ENCODE results near the gene HSPB6.

HSPB6 gene

GRCh38 chr19:35764432-35765315 is 7.8 kb upstream of the HSPB6 start:
- no peak for DNase-seq

DNA sequence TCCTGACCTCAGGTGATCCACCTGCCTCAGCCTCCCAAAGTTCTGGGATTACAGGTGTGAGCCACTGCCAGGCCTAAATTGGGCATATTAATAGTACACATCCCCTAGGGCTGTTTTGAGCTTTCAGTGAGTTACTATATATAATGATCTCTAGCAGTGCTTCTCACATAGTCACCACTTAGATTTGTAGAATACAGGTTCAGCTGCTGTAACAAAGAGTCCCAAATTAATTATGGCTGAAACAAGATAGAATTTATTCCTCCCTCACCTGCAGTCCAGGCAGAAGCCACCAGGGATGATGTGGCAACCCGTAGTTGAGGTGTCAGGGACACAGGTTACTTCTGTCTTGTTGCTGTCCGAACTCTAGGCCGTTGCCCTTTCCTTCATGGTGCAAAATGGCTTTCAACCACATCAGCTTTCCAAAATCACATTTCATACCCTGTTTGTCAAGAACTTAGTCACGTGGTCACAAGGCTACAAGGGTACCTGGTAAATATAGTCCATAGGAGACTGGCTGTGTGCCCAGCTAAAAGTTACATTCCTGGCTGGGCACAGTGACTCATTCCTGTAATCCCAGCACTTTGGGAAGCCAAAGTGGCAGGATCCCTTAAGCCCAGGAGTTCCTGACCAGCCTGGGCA is 4.0 kb upstream of the HSPB6 start:
- DNase-seq, result no peak

DNA sequence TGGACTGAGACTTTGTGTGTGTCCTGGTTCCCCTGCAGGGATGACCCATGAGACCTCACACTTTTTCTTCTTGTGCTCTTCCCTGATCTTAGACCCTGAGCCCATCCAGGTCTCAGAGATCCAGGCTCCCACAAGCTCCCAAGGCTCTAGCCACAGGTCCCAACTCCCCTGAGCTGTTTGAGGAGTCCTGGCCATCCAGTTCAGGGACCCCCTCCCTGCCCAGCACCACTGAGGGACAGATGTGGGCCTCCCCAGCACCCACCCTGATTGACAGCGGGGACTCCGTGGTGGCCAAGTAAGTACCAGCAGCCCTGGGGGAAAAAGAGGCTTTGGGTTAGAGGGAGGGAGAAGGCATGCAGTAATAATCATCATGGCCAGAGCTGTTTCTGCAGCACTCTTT is 2.9 kb upstream of the HSPB6 start:
- DNase-seq, result no peak

GRCh38 chr19:35757749-35758608 is 1.1 kb upstream of the HSPB6 start, which contains the start of gene PROSER3:
PROSER3 (plus strand) TSS chr19:35758176; CDS start chr19:35758216, 40 bp downstream.
- peak; percentile 98 for DNase-seq

DNA sequence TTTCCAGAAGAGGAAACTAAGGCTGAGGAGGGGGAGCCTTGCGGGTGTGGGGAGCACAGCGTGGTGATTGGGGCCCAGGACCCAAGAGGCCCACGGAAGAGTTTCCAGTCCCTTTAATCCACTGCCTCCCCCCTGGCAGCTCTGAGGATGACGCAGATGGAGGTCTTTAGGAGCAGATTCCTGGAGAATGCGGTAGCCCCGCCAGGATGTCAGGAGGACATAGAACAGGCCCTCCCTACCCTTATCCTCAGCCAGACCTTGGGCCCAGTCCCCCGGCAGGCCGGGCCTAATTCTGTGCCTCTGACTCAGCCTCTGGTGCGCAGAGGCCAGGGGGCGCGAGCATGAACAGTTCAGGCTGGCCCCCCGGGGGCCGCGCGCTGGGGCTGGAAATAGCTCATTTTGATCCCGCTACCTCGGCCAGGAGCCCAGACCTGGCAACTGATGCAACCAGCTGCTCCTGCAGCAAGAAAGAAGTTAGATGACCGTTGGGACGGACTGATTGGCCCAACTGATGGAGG is 461 bp upstream of the HSPB6 start:
- no peak for DNase-seq

DNA sequence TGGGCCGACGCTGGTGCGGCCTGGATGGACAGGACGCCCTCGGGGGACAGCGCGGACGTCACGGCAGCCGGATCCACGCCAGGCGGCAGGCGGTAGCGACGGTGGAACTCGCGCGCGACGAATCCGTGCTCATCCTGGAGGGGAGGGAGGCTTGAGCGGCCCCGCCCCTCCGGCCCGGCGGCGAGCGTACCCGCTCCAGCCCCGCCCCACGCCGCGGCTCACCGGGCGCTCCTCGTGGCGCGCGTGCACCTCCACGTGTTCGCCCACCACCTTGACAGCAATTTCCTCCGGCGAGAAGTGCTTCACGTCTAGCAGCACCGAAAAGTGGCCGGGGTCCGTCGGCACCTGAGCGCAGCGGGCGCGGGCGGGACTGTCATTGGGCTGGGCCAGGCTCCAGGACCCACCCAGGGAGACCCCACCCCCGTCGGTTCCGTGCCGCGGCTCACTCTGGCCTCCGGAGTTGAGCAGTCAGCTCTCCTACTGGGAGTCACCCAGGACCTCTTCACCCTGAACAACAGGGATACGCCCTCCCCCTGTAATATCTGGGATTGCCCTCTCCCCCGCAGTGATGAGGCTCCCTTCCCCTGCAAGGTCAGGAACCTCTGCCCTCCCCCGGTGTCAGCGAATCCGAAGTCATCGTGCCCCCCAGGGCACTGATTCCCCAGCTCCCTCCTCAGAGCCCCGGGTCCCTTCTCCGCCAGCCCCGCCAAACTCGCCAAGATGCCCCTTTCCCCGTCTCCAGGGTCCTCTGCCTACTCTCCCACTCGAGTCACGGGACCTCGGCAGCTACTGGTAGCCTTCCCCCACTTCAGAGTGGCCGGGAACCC is 1.1 kb downstream of the HSPB6 start:
- no peak for DNase-seq

DNA sequence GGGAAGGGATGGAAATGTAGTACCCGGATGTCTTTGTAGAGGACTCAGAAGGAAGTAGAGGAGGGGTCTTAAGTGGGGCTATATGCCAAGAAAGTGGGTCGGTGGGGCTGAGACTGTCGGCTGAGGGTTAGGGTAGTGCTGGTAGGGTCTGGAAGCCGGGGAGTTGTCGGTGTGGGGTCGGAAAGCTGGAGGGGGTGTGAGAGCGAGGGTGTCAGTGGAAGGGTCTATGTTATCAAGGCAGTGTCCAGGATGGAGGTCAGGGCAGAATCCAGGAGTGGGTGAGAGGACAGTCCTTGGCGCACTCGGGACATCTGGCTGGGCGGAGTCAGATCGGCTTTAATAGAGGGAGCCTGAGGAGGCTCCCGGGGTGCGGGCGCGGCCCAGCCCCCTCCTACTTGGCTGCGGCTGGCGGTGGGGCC is 1.7 kb downstream of the HSPB6 start:
- DNase-seq, result no peak

DNA sequence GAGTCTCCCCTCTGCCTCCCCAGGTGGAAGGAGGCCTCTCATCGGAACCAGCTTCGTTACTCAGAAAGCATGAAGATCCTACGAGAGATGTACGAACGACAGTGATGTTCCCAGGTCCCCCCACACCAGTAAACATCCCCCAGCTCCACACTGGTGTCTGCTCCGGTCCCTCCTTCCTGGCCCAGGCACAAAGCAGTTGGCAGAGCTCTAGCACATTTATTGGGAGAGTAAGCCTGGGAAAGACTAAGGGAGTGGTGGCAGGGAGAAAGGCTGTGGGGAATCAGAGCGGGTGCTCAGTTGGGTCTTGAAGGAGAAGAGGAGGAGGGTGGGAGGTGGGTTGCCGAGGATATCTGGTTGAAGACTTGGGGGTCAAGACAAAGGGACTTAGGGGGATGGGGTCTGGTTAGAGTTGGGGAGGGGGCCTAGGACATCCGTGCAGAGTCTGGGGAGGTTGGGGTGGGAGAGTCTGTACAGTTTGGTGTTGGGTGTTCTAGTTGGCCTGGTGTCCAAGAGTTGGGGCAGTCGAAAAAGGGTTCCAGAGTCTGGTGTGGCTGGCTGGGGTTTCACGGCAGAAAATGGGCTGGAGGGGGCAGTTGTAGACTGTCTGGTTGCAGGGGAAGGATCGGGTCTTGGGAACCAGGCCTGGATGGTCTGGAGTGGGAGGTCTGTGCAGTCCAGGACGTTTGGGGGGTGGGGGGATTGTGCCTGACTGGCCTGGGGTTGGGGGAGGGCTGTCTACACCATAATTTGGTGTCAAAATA is 2.3 kb downstream of the HSPB6 start:
- no peak for DNase-seq

- DNase-seq, result no peak
These were observed 3.0 kb downstream of the HSPB6 start for GRCh38 chr19:35753634-35754369.

- no peak for DNase-seq
These were observed 4.0 kb downstream of the HSPB6 start for GRCh38 chr19:35752746-35753350.

- no peak for DNase-seq
These were observed 4.7 kb downstream of the HSPB6 start for GRCh38 chr19:35751839-35752745.

DNA sequence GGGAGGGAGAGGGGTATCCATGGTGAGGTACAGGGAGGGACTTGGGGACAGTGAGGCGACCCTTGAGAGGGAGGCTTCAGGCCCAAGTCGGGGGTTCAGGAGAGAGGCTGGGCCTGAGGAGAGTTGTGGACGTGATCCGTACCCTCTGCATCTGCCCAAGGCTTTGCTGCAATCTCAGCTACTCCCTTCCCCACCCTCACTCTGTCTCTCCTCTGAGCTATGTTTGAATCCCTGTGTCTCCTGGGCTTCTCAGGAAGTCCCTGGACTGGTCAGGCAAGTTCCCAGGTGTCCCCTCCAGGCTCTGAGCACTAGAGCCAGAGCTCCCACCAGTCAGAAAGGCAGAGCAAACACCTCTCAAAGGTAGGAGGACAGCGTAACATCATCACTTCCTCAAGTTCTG is 6.7 kb downstream of the HSPB6 start:
- DNase-seq, result no peak

- DNase-seq, result peak; percentile 96
These were observed 8.5 kb downstream of the HSPB6 start, which contains the start of gene LIN37 for GRCh38 chr19:35748106-35749020. LIN37 (plus strand) TSS chr19:35748576; CDS start chr19:35748725, 149 bp downstream.

GRCh38 chr19:35746531-35746930 is 10.3 kb downstream of the HSPB6 start:
- no peak for DNase-seq

DNA sequence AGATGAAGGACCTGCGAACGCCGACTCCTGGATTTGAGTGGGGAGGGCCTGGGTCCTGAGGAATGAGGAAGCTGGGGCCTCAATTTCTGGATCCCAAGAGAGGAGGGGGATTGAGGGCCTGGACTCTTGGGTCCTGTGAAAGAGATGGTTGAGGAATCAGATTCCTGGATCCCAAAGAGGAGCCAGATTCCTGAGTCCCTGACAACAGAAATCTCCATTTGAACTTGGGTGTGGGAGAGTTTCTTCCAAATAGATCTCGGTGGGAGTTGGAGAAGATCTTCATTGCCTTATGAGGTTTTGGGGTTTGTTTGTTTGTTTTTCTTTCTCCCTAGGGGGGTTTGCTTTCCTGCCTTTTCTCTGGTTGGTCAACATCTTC is 10.8 kb downstream of the HSPB6 start:
- DNase-seq, result no peak

DNA sequence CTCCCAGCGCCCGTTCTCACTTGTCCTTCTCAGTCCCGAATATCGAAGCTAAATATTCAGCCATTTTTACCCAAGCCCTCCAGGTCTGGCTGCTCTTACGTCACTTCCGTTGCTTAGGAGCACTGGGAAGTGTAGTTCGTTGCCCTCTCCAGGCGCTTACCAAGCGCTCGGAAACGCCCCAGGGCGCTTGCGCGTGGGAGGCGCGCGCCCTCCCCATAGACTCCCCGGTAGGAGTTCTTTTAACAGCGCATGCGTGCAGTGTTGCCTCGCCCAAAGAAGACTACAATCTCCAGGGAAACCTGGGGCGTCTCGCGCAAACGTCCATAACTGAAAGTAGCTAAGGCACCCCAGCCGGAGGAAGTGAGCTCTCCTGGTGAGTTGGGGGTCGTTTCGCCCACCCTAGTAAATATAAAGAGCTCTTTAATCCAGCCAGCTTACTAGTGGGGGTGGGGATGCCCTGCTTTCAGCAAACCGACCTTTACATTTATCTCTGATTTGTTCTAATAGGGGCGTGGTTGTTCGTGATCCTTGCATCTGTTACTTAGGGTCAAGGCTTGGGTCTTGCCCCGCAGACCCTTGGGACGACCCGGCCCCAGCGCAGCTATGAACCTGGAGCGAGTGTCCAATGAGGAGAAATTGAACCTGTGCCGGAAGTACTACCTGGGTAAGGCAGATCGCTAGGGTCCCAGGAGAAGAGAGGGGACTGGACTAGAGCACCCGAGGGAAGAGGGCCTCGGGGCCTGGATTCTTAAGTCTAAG is 11.3 kb downstream of the HSPB6 start, which contains the start of the genes PSENEN and U2AF1L4:
PSENEN (plus strand) TSS at position 324 of the 759 bp plus-strand sequence; CDS start at position 604, 280 bp downstream.
U2AF1L4 (minus strand) TSS at position 91 of the 759 bp plus-strand sequence; CDS start at position 64, 27 bp downstream.
- DNase-seq, result peak; percentile 89
